Activated T-helper 1 cell treated with Interleukin-2 at 50 U/mL for 16 hours (primary cell): ENCODE measurements around the gene RASAL2.
"Not testable (repeated sequence)": the region's sequence is repeated elsewhere in the genome, so short reads cannot be mapped to it uniquely, and the experiment has no call there.

Experiments used
- DNase-seq: peaks from one replicate; pipeline ENCODE4 v3.0.0-alpha.2; 2020; ENCODE audit warnings: low read depth

RASAL2 gene

DNA sequence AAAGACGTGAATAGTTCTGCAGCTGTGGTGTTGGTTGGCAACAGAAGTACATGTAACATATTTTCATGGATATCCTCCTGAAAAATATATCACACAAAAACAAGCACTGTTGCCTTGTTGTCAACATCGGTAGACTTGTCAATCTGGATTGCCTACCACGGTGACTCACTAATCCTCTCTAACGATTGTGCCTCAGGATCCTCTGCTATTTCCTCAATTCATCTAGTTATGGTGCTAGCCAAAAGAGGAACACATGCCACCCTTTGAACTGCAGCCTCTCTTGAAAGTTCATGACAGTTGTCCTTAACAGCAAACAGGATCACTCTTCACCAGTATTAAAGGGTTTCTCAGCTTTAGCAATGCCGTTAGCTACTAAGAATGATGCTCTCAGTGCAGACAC is 25.7 kb downstream of the RASAL2 start:
- no peak for DNase-seq

DNA sequence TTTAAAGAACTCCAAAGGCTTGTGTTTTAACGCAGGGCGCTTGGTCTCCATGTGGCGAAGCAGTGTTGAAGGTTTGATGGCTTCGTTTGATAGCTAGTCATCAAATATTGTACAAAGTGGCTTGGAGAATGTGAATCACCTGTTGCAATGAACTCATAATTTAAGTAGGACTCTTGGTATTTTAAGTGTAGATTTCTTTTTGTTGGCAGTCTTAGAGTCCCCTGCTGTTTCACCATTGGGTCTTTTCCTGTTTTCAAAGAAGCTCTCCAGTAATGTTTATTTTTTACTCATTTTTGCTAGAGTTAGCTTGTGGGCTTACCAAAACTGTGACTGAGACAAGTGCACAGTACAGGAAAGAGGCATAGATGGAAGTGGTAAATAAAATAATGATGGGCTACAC is 26.2 kb downstream of the RASAL2 start:
- no peak for DNase-seq

DNA sequence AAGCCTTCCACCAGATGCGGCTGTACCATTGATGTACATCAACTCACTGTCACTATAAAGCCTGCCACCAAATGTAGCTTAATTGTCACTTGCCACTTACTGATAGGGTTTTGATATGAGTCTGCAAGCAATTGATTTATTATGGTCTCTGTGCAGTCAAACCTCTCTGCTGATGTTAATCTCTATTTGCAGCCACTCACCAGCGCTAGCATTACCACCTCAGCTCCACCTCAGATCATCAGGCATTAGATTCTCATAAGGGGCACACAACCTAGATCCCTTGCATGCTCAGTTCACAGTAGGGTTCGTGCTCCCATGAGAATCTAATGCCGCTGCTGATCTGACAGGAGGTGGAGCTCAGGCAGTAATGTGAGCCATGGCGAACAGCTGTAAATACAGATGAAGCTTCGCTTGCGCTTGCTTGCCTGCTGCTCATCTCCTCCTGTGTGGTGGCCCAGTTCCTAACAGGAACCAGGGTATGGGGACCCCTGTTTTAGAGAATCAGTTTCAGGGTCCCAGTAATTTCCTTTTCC is 26.7 kb downstream of the RASAL2 start:
- DNase-seq = not testable (repeated sequence)

DNA sequence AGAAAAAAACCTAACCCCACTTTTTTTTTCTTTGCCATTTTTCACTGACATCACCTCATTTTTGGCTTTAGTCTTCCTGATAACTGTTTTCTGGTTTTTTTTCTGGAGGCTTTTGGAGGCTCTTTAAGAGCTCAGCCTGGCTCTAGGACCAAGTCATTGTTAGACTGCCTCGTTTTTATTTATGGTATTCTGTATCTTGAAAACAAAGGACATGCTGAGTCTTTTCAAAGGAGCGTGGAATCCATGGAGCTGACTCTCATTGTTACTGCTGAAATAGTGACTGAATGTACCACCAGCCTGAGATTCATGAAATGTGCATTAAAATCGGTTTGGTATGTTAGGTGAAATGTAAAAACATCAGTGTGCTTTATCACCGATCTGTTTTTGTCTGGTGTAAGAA is 28.0 kb downstream of the RASAL2 start:
- no peak for DNase-seq

DNA sequence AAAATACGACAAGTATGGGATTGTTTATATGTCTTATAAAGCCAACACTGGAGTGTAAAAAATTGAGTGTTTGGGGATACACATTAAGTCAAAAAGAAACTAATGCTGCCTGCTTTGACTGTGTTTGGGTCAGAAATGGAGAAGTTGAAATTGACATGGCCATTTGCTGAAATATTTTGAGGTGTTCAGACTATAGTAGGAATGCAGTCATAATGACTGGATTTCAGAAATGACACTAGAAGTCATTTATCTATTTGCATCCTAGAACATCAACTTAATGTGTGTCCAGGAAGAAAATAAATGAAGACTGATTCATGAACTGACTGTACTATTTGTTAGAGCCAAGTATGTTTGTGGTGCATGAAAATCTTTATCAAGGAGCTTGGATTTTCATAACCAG is 28.4 kb downstream of the RASAL2 start:
- no peak for DNase-seq

DNA sequence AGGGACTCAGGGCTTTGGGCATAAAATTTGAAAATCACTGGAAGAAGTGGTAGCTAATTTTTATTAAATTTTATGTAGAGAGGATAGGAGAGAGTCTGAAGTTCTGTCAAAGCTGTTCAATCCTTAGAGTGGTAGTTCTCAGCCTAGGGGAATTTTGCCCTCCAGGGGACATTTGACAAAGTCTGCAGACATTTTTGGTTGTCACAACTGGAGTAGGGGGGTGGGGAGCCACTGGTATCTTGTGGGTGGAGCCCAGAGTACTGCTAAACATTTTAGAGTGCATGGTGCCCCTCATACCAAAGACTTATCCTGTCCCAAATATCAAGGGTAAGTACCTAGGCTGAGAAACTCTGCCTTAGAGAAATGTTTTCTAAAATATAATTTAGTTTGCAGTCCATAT is 30.2 kb downstream of the RASAL2 start:
- DNase-seq = no peak

DNA sequence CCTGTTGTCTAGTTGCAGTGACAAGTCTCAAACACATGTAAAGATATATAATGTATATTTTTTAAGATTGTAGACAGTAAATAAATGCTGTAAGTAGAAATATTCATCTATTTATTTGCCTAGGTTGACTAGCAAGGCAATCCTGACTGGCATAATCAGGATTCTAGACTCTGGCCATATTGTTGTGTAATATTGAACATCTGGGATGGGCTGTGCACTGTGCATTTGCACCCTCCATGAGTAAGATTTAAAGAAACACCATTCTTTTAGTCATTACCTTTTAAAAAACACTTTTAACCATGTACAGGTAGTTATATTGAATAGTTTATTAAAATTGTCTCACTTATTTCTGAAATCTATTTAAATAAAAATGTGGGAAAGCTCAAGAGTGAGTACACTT is 32.4 kb downstream of the RASAL2 start:
- DNase-seq = no peak

DNA sequence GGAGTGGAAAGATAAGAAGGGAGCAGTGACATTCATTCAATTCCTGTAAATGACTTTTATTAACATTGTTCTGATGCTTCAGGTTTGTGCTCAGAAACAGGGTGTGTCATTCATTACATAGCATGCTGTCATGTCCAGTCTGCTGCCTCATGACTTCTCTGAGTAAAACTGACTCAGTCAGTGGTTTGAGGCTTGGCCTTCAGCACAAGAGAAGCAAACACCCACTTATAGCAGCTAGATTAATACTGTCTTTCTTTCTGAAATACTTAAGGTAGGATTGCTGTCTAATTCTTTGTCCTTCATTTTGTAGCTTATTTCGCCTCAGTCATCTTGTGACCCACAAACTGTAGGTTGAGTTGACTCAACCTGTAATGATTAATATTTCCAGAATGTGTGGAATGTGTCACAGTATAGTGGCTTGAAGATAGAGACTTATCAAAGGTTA is 32.9 kb downstream of the RASAL2 start:
- no peak for DNase-seq

DNA sequence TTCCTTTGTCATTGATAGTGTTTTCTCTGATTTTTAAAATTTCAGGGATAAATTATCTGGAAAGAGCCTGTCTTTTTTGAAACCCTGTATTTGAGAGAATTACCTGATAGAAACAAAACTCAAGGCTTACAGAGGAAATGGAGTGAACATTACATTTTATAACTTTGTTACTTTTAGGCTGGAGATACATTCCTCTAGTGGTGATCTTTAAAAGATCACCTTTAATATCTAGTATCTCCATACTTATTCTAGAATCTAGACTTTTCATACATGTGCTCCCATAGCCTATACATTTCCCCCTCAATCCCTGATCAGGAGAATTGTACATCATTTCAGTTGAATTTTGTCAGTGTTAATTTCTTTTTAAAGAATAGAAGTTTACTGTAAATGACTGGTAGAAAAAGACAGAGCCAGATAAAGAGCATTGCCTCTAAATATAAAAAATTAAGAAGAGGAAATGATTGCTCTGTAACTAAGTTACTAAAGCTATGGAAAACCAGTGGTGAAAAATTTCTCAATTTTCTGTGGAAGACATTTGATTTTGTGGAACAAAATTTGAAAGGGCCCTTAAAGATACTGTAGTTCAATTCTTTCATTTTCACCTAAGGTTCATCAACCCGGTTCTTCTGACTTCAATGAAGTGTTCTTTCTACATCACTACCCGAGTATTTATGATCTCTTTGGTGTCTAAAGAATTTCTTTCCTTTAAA is 33.7 kb downstream of the RASAL2 start:
- DNase-seq = no peak

DNA sequence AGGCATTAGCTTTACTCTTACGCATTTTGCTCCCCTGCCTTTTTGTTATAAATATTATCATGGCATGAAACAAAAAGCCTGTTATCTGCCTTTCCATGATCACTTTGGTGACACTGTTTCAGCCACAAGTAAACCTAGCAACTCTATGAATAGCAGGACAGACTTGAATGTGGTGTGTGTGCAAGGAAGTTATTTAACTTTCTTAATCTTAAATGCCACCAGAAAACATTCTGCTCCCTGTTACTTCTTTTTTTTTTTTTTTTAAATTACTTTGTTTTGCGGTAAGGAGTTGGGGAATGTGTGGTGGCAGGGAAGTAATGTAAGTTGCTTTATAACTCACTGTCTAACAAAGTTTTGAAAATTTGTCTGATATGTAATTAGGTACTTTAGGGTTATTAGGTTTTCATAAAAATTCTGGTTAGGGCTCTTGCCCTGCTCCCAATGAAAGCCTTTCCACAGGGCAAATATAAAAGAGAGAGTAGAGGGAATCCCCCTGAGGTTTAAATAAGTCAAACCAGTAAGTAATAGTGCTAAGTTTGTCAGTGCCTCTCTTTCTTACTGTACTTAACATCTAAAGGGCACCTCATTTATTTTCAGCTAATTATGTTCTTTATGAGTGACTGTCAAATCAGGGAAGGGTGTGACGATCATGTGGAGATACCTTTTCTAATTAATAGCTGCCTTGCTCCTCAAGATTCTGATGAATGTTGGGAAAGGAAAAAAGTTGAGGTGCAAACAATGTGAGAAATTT is 39.5 kb downstream of the RASAL2 start:
- DNase-seq = no peak

DNA sequence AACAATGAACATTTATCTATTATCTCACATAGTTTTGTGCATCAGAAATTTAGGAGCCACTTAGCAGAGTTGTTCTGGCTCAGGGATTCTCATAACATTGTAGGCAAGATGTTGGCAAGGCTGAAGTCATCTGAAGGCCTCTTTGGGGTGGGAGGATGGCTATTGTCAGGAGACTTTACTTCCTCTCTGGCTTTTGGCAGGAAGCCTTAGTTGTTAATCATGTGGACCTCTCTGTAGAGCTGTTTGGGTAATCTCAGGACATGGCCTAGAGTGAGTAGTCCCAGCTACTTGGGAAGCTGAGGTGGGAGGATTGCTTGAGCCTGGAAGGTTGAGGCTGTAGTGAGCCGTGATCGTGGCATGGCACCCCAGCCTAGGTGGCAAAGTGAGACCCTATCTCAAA is 40.2 kb downstream of the RASAL2 start:
- DNase-seq = no peak

DNA sequence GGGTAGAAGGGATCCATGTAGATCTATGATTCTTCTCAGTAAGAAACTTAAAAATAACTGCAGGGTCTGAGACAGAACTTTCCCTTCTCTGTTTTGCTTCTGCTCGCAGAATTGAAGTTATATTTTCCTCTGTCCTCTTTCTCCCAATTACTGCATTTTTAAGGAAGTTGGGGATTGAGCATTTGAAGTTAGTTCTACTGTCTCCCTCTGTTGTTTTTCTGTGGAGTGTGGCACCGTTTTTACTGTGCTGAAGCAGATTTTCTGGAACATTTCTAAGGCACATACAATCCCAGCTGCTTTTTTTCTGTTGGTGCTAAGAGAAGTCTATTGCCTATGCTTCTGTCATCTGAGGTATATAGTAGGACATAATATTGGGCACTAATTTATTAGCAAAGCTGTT is 43.3 kb downstream of the RASAL2 start:
- no peak for DNase-seq

DNA sequence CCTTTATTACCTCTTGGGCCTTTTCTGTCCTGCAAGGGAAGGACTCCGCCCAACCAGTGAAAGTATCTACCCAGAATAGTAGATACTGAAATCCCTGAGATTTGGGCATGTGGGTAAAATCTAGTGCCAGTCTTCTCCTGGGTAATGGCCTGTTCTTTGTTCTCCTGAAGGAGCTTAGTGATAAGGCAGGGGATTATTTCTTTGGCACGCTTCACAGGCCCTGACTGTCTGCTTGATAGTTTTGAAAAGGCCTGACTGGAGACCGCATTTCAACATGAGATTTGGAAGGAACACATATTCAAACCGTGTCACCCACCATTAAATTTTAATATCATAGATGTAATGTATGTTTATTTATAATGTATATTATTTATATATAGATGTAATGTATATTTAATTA is 48.9 kb downstream of the RASAL2 start:
- no peak for DNase-seq

DNA sequence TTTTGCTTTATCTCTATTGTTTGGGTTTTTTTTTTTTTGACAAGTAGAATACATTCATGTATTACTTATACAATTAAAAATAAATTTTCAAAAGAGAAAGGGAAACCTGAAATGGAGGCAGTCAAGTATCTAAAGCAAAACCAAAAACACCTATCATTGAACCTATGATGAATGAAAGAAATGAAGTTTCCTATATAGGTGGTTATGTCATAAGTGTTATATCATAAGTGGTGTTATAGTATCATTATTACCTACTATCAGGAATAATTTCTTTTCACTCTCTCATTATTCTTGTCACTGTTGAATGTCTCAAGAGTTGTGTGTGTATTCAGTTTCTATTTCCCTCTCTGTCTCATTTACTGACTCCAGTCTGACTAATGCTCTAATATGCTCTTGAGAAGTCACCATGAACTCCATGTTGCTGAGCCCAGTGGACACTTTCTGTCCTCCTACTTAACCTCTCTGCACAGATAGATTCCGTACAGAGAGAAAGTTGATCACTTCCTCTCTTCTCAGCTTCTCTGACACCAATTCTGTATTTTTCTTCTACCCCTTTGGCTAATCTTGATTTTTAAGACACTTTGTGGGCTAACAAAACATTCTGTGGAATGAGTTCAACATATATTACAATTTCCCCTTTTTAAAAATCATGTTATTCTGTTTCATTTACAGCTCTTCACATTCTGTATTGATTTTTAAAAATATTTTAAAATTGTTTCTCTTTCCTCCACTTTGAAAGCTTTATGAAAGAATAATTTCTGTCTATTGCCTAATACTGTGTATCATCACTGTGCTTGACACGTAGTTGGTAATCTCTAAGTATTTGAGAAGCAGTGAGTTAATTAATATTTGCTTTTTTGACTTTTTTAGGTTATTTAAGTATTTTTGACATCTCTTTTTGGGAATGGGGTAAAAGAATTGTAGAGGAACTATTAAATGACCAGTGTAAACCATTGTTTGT is 50.1 kb downstream of the RASAL2 start:
- DNase-seq = no peak

DNA sequence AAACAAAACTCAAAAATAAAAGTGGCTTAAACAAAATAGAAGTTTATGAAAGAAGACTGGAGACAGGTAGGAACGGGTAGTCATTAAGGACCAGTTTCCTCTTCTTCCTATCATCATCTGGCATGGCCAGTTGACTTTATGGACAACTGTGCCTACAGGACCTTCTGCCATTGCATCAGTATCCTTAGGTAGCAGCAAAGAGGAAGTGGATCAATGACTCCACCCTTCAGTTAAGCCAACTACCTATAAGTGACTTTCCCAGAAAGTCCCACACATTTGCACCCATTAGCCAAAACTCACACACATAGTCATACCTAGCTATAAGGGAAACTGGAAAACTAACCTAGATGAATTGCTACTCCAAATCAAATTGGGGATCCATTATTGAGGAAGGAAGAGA is 51.7 kb downstream of the RASAL2 start:
- DNase-seq = no peak

DNA sequence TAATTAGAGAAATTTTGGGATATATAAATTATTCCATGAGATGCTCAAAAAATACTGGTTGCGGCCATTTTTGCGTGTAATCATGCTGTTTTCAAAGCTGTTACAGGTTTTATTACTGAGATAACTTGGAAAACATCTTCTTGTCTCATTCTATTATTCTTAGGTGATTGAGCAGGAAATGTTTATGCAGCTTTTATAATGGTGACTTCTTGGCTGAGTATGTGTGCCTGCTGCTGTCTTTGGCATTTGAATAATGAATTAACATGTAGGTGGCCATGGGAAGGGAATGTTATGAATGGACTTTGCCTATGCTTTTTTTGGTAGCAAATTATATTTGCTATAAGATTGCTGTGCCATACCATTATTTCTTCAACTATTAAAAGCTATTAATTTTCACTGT is 52.5 kb downstream of the RASAL2 start:
- DNase-seq = no peak

DNA sequence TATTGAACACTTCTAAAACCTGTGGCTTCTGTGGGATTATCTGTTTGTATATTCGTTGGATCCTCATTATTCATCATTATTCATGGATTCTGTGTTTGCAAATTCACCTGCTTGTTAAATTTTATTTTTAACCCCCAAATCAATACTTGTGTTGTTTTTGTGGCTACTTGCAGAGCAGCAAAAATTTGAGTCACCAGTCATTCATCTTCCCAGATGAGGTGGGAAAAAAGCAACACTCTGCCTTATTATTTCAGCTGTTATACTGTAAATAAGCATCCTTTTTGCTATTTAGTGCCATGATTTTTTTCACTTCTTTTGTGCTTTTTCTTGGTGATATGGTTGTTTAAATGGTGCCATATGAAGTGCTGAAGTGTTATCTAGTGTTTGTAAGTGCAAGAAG is 56.7 kb downstream of the RASAL2 start:
- no peak for DNase-seq

DNA sequence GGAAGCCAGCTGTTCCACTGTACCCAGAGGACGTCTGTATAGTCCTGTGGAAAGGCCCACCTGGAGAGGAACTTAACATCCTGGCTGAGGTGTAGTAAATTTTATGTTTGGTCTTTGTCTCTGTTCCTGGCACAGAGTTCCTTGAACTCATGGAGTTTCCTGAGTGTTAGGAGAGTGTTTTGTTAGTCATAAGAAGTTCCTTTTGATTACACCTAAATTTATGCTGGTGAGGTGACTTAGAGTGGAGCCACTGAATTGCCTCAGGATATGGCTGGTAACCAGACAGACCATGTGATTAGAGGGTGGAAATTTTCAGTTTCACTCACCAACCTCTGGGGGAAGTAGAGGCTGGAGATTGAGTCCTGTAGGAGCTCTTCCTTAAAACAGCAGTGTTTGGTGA is 57.9 kb downstream of the RASAL2 start:
- no peak for DNase-seq

DNA sequence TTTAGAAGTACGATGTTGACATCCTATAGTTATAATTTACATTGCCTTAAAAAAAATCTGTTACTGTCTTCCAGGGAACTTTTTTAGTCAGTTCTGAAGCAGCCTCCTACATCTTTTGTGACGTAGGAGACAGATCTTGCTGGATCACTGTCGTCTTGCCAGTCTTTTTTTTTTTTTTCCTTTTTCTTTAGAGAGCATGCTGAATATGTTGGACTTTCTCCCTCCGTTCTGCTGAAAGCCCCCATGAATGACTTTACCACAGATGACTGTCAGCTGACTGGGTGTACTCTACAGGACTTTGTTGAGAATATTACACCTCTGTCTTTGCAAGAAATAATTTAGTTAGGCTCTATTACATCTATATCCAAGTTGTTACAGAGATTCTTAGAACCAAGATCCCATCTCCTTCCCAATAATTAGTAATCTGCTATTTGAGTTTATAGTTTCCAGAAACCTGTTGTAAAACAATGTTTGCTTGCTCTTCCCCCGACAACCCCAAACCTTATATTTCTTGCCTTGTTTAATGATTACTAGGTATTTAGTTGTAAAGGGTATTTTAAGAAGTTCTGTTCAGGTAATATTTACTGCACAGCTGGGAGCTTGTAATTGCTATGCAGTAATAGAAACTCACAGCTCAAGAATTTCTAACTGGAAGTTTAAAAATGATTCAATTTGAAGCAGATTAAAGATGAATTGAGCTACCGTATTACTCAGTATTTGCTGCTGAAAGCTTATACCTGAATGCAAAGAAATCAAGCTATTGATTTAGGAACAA is 61.8 kb downstream of the RASAL2 start:
- no peak for DNase-seq

DNA sequence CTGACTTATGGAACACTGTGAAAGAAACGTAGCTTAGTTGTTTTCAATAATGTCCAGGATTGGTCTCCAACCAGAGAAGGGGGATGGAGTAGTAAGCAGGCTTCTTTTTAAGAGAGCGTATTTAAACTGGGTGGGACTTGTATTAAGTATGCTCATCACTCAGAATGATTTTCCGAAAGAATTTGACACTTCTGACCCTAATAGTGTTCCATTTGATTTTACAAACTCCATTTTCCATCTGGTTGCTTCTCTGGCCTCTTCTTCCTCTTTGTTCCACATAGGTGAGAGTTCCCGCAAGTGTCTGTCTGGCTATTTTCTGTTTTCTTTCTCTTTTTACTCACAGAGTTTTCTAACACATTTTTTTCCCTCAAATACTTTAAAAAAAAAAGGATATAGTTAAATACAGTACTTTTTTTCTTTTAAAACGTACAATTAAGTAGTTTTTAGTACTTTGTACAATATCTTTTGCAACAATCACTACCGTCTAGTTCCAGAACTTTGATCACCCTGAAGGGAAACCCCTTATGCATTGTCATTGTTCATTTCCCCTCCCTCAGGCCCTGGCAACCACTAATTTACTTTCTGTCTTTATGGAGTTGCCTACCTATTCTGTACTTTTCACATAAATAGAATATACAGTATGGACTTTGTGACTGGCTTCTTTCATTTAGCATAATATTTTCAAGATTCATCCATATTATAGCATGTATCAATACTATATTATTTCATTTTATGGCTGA is 67.0 kb downstream of the RASAL2 start:
- no peak for DNase-seq

DNA sequence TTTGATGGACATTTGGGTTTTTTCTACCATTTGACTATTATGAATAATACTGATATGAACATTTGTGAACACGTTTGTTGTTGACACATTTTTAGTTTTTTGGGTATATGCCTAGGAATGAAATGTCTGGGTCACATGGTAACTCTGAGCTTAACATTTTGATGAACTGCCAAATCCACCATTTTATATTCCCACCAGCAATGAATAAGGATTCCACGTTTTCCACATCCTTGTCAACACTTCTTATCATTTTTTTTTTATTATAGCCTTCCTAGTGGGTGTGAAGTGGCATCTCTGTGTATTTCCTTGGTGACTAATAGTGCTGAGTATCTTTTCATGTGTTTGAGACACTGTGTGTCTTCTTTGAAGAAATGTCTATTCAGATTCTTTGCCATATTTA is 67.6 kb downstream of the RASAL2 start:
- no peak for DNase-seq
